HCT116 (cell line): ENCODE results near the gene TALDO1. TPM values are rescaled to one million over a fixed set of nuclear protein-coding genes. Genes with fewer than 3 reads are reported as not detected.

ENCODE experiments used
- ATAC-seq: fragments of 200-7000 bp; cut with Tn5 transposase; 2 replicates; pipeline ENCODE4 v1.9.1; 2020; ENCODE audit warnings: mild to moderate bottlenecking, moderate library complexity
- BruUV-seq: library from RNA; stranded (reverse); fragments of 400-500 nt; replicated peaks from 2 replicates; lab custom pipeline; 2021; lab: Mats Ljungman, UMichigan
- CTCF ChIA-PET: fragments of 300-600 bp; sonication (Branson Sonifier 250); formaldehyde crosslinking; loops from one replicate; lab custom pipeline; 2021; ENCODE audit warnings: antibody characterized with exemption; lab: Charles Lee
- POLR2A ChIA-PET: fragments of 300-600, 350-600 bp; sonication (Branson Sonifier 250); formaldehyde crosslinking; loops from one replicate; lab custom pipeline; 2021; ENCODE audit warnings: antibody characterized with exemption; lab: Charles Lee
- RAD21 ChIA-PET, 2 experiments: fragments of 300-600 bp; sonication (Branson Sonifier 250); formaldehyde crosslinking; loops; one replicate each; lab custom pipeline; 2023; ENCODE audit warnings: low total read pairs in 2 of 2; ENCODE audit not compliant: uncharacterized antibody in 2 of 2, unreplicated experiment in 2 of 2, low non-redundant PET in 1 of 2; lab: Charles Lee
- DNase-seq: peaks from one replicate; pipeline ENCODE4 v3.0.0-alpha.2; 2010; ENCODE audit warnings: low read depth, low spot score
- H2AFZ ChIP-seq: fragments of 200-600 bp; shearing (Covaris generic), sonication (generic); 2 replicates; pipeline ENCODE4 v1.6.1; 2017; ENCODE audit warnings: low read depth, mixed run types, mixed read lengths, antibody characterized with exemption, low read length; ENCODE audit not compliant: poor library complexity, severe bottlenecking
- H3K27ac ChIP-seq: 2 replicates; pipeline ENCODE4 v1.5.1; 2012; ENCODE audit warnings: low read depth, low read length
- H3K27me3 ChIP-seq: fragments of 200-600 bp; sonication (generic); 2 replicates; pipeline ENCODE4 v1.6.1; 2016; ENCODE audit warnings: mixed run types, low read length, mixed read lengths; ENCODE audit not compliant: insufficient read depth
- H3K36me3 ChIP-seq, 2 experiments: fragments of 200-500 bp in 1 of 2; fragments of 200-600 bp in 1 of 2; sonication (Bioruptor generic) in 1 of 2; sonication (generic) in 1 of 2; 2 replicates each; pipeline versions ENCODE4 v1.5.1 to v1.6.1; 2014 to 2016; ENCODE audit warnings: low read length in 2 of 2, inconsistent platforms in 1 of 2, mixed read lengths in 1 of 2, mixed run types in 1 of 2; ENCODE audit not compliant: insufficient read depth in 2 of 2, control insufficient read depth in 1 of 2
- H3K4me1 ChIP-seq, 2 experiments: fragments of 200-600 bp in 1 of 2; sonication (generic) in 1 of 2; 2 replicates each; pipeline versions ENCODE4 v1.5.1 to v1.6.1; 2012 to 2017; ENCODE audit warnings: low read length in 2 of 2, inconsistent platforms in 1 of 2, mild to moderate bottlenecking in 1 of 2, mixed read lengths in 1 of 2, mixed run types in 1 of 2, moderate library complexity in 1 of 2; ENCODE audit not compliant: insufficient read depth in 2 of 2, control insufficient read depth in 1 of 2
- H3K4me2 ChIP-seq: fragments of 200-600 bp; sonication (generic); 2 replicates; pipeline ENCODE4 v1.6.1; 2017; ENCODE audit warnings: mixed run types, low read length, mixed read lengths
- H3K4me3 ChIP-seq, 2 experiments: fragments of 200-600 bp in 1 of 2; sonication (generic) in 1 of 2; replicated peaks in 1 of 2; 2 replicates each; pipeline ENCODE4 v1.5.1; 2011 to 2016; ENCODE audit warnings: low read length in 2 of 2, control low read depth in 1 of 2, low read depth in 1 of 2, mild to moderate bottlenecking in 1 of 2, mixed read lengths in 1 of 2, mixed run types in 1 of 2
- H3K79me2 ChIP-seq: fragments of 200-600 bp; sonication (generic); 2 replicates; pipeline ENCODE4 v1.6.1; 2017; ENCODE audit warnings: mild to moderate bottlenecking, mixed run types, low read length, moderate library complexity, mixed read lengths; ENCODE audit not compliant: insufficient read depth
- H3K9ac ChIP-seq: fragments of 200-600 bp; sonication (generic); 2 replicates; pipeline ENCODE4 v1.6.1; 2016; ENCODE audit warnings: low read length, mixed read lengths
- H3K9me2 ChIP-seq: fragments of 200-600 bp; sonication (generic), shearing (Covaris generic); 2 replicates; pipeline ENCODE4 v1.6.1; 2017; ENCODE audit warnings: mixed run types, mild to moderate bottlenecking, moderate library complexity; ENCODE audit not compliant: insufficient read depth
- H3K9me3 ChIP-seq, 2 experiments: fragments of 200-500 bp in 1 of 2; fragments of 200-600 bp in 1 of 2; sonication (Bioruptor generic) in 1 of 2; sonication (generic) in 1 of 2; 2 replicates each; pipeline ENCODE4 v1.6.1; 2014 to 2017; ENCODE audit warnings: low read length in 2 of 2, mixed read lengths in 2 of 2, inconsistent platforms in 1 of 2, low read depth in 1 of 2, mild to moderate bottlenecking in 1 of 2, mixed run types in 1 of 2, moderate library complexity in 1 of 2; ENCODE audit not compliant: control insufficient read depth in 1 of 2, insufficient read depth in 1 of 2
- H4K20me1 ChIP-seq: fragments of 200-600 bp; sonication (generic), shearing (Covaris generic); 2 replicates; pipeline ENCODE4 v1.6.1; 2017; ENCODE audit warnings: mixed run types, mild to moderate bottlenecking, moderate library complexity; ENCODE audit not compliant: insufficient read depth
- CBX3 ChIP-seq: IDR thresholded peaks from 2 replicates; pipeline ENCODE4 v1.6.1; 2012; ENCODE audit warnings: low read depth
- CEBPB ChIP-seq: IDR thresholded peaks from 2 replicates; pipeline ENCODE4 v1.6.1; 2012; ENCODE audit warnings: low read depth
- EGR1 ChIP-seq: IDR thresholded peaks from 2 replicates; pipeline ENCODE4 v1.6.1; 2012; ENCODE audit warnings: low read depth
- ELF1 ChIP-seq: IDR thresholded peaks from 2 replicates; pipeline ENCODE4 v1.6.1; 2012; ENCODE audit warnings: low read depth, borderline replicate concordance
- EZH2 ChIP-seq: fragments of 200-600 bp; sonication (generic); IDR thresholded peaks from 2 replicates; pipeline ENCODE4 v1.6.1; 2017; ENCODE audit warnings: antibody characterized with exemption, mixed run types
- EZH2phosphoT487 ChIP-seq: fragments of 200-600 bp; IDR thresholded peaks from 2 replicates; pipeline ENCODE4 v1.6.1; 2018; ENCODE audit warnings: antibody characterized with exemption, borderline replicate concordance
- JUND ChIP-seq: IDR thresholded peaks from 2 replicates; pipeline ENCODE4 v1.6.1; 2012
- POLR2A ChIP-seq: IDR thresholded peaks from 2 replicates; pipeline ENCODE4 v1.7.0; 2011; ENCODE audit warnings: borderline replicate concordance; ENCODE audit not compliant: insufficient read depth, insufficient read length; ENCODE audit errors: extremely low read depth
- POLR2AphosphoS5 ChIP-seq: IDR thresholded peaks from 2 replicates; pipeline ENCODE4 v1.6.1; 2011; ENCODE audit warnings: mild to moderate bottlenecking, low read depth, low read length, moderate library complexity
- SIN3A ChIP-seq: IDR thresholded peaks from 2 replicates; pipeline ENCODE4 v1.6.1; 2012; ENCODE audit warnings: low read depth
- SP1 ChIP-seq: IDR thresholded peaks from 2 replicates; pipeline ENCODE4 v1.6.1; 2012; ENCODE audit warnings: low read depth
- SRF ChIP-seq: IDR thresholded peaks from 2 replicates; pipeline ENCODE4 v1.6.1; 2012; ENCODE audit warnings: low read depth
- TCF7L2 ChIP-seq: IDR thresholded peaks from 2 replicates; pipeline ENCODE4 v1.7.0; 2011; ENCODE audit warnings: borderline replicate concordance, inconsistent platforms; ENCODE audit not compliant: insufficient read depth, insufficient read length; ENCODE audit errors: extremely low read depth
- YY1 ChIP-seq: IDR thresholded peaks from 2 replicates; pipeline ENCODE4 v1.6.1; 2011; ENCODE audit warnings: low read length, low read depth, moderate library complexity, mild to moderate bottlenecking; ENCODE audit not compliant: insufficient replicate concordance; ENCODE audit errors: extremely low read depth
- ZFX ChIP-seq: fragments of 450-650 bp; IDR thresholded peaks from 2 replicates; pipeline ENCODE4 v1.6.1; 2017
- intact Hi-C: fragments of 100-400 bp; cut with micrococcal nuclease; formaldehyde crosslinking; loops from 2 replicates; pipeline ENCODE4 v1.10.0; 2022
- total RNA-seq: library from RNA; stranded (reverse); gene quantifications from one replicate; pipeline ENCODE4 v1.2.1, GENCODE V29; 2021; ENCODE audit not compliant: unreplicated experiment
- TF ChIP-seq, protein P1 (sequence below): IDR thresholded peaks from 2 replicates; pipeline ENCODE4 v1.6.1; 2012
- TF ChIP-seq, protein P2 (sequence below): IDR thresholded peaks from 2 replicates; pipeline ENCODE4 v1.6.1; 2011; ENCODE audit warnings: mild to moderate bottlenecking, low read length, moderate library complexity; ENCODE audit not compliant: insufficient replicate concordance; ENCODE audit errors: extremely low read depth
- TF ChIP-seq, protein P3 (sequence below), 3 experiments: fragments of 200-600 bp in 1 of 3; sonication (generic) in 1 of 3; IDR thresholded peaks in 2 of 3; conservative IDR thresholded peaks in 1 of 3; 2 replicates each; pipeline ENCODE4 v1.5.1; 2012 to 2017; ENCODE audit warnings: low read depth in 2 of 3, low read length in 2 of 3, antibody characterized with exemption in 1 of 3, borderline replicate concordance in 1 of 3, control low read depth in 1 of 3, mild to moderate bottlenecking in 1 of 3, mixed read lengths in 1 of 3, mixed run types in 1 of 3, moderate library complexity in 1 of 3; ENCODE audit not compliant: insufficient read depth in 1 of 3
- TF ChIP-seq, protein P4 (sequence below): IDR thresholded peaks from 2 replicates; pipeline ENCODE4 v1.6.1; 2012; ENCODE audit warnings: low read depth

TALDO1 gene
- total RNA-seq, 1 experiment from 2014 or later: 242 TPM

DNA sequence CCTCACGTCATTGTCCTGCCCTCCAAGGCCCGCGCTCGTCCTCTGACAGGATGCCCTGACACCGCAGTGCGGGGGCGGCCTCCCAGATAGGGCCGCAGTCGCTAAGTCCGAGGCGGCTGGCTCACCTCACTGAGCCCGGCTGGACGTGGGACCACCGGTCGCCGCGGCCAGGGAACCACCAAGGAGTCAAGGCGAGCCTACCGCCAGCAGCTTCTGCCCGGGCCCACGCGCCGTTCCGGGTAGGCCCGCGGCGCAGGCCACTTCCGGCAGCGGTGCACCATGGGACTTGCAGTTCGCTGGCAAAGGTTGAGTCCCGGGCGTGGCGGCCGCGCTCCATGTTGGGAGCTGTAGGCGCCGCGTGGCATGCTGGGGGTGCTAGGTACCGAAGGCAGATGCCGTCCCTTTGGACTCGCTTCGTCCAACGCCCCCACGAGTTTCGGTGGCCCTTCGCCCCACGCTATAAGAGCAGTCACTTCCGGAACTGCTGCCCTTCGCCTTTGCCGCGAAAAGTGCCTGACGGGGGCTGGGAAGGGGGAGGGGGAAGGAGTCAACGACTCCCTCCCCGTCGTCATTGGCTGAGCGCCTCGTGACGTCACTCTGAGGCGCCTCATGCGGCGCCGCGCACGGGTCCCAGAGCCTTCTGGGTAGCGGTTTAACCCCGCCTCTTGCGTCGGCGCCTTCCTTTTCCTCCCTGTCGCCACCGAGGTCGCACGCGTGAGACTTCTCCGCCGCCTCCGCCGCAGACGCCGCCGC lies 62.2 kb downstream of the TALDO1 start, which contains the start of gene RPLP2:
RPLP2 (plus strand) TSS at position 681 of the 753 bp plus-strand sequence. CDS start 268 bp downstream, outside the sequence.
- CTCF ChIA-PET: interaction anchor here (1.0 to 1.5 kb wide), 3 partner anchors 8 to 29 kb away, joined by 3 to 7 read pairs (median 3); partner anchors contain the start of gene PNPLA2
- H3K79me2 ChIP-seq: peaks cover 55% of the 10 kb centered on the region
- TF ChIP-seq SIN3A (no peak), EGR1 (no peak), EZH2phosphoT487 (no peak), JUND (no peak), TCF7L2 (peak; percentile 34), SRF (no peak), ELF1 (no peak), CBX3 (no peak), YY1 (peak; percentile 61), ZFX (peak; percentile 99), EZH2 (no peak), POLR2AphosphoS5 (peak; percentile 88), POLR2A (peak; percentile 48), SP1 (no peak), CEBPB (no peak)
- TF ChIP-seq, protein P1, sequence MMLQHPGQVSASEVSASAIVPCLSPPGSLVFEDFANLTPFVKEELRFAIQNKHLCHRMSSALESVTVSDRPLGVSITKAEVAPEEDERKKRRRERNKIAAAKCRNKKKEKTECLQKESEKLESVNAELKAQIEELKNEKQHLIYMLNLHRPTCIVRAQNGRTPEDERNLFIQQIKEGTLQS: no peak
- TF ChIP-seq, protein P2, sequence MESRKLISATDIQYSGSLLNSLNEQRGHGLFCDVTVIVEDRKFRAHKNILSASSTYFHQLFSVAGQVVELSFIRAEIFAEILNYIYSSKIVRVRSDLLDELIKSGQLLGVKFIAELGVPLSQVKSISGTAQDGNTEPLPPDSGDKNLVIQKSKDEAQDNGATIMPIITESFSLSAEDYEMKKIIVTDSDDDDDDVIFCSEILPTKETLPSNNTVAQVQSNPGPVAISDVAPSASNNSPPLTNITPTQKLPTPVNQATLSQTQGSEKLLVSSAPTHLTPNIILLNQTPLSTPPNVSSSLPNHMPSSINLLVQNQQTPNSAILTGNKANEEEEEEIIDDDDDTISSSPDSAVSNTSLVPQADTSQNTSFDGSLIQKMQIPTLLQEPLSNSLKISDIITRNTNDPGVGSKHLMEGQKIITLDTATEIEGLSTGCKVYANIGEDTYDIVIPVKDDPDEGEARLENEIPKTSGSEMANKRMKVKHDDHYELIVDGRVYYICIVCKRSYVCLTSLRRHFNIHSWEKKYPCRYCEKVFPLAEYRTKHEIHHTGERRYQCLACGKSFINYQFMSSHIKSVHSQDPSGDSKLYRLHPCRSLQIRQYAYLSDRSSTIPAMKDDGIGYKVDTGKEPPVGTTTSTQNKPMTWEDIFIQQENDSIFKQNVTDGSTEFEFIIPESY: no peak
- TF ChIP-seq, protein P3, sequence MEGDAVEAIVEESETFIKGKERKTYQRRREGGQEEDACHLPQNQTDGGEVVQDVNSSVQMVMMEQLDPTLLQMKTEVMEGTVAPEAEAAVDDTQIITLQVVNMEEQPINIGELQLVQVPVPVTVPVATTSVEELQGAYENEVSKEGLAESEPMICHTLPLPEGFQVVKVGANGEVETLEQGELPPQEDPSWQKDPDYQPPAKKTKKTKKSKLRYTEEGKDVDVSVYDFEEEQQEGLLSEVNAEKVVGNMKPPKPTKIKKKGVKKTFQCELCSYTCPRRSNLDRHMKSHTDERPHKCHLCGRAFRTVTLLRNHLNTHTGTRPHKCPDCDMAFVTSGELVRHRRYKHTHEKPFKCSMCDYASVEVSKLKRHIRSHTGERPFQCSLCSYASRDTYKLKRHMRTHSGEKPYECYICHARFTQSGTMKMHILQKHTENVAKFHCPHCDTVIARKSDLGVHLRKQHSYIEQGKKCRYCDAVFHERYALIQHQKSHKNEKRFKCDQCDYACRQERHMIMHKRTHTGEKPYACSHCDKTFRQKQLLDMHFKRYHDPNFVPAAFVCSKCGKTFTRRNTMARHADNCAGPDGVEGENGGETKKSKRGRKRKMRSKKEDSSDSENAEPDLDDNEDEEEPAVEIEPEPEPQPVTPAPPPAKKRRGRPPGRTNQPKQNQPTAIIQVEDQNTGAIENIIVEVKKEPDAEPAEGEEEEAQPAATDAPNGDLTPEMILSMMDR (IDR thresholded peaks at IDR 0.05 in 2 of 3, conservative IDR thresholded peaks at IDR 0.05 in 1 of 3; ENCODE audit: borderline replicate concordance in 1 of 3, insufficient read depth in 1 of 3, low read depth in 2 of 3, low read length in 2 of 3): no peak
- TF ChIP-seq, protein P4, sequence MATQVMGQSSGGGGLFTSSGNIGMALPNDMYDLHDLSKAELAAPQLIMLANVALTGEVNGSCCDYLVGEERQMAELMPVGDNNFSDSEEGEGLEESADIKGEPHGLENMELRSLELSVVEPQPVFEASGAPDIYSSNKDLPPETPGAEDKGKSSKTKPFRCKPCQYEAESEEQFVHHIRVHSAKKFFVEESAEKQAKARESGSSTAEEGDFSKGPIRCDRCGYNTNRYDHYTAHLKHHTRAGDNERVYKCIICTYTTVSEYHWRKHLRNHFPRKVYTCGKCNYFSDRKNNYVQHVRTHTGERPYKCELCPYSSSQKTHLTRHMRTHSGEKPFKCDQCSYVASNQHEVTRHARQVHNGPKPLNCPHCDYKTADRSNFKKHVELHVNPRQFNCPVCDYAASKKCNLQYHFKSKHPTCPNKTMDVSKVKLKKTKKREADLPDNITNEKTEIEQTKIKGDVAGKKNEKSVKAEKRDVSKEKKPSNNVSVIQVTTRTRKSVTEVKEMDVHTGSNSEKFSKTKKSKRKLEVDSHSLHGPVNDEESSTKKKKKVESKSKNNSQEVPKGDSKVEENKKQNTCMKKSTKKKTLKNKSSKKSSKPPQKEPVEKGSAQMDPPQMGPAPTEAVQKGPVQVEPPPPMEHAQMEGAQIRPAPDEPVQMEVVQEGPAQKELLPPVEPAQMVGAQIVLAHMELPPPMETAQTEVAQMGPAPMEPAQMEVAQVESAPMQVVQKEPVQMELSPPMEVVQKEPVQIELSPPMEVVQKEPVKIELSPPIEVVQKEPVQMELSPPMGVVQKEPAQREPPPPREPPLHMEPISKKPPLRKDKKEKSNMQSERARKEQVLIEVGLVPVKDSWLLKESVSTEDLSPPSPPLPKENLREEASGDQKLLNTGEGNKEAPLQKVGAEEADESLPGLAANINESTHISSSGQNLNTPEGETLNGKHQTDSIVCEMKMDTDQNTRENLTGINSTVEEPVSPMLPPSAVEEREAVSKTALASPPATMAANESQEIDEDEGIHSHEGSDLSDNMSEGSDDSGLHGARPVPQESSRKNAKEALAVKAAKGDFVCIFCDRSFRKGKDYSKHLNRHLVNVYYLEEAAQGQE: no peak

More for the DNA sequence above, 62.2 kb downstream of the TALDO1 start, which contains the start of gene RPLP2:
- peak within 1 kb of the TSS; percentile 100 for H3K9ac ChIP-seq
- H3K4me2 ChIP-seq: peak within 1 kb of the TSS; percentile 88
- peak within 1 kb of the TSS; percentile 93 for H3K27ac ChIP-seq
- DNase-seq: peak; percentile 93
- peaks cover 19 to 55% of the 10 kb centered on the region in 2 experiments for H3K4me1 ChIP-seq
- H3K9me3 ChIP-seq: no peaks in the 10 kb centered on the region
- intact Hi-C loops: loop anchor here (1.0 to 5.0 kb wide), 2 partner anchors 13 to 33 kb away; partner anchors contain the start of genes POLR2L and TSPAN4
- RAD21 ChIA-PET: no interaction called here
- peaks cover 21 to 38% of the 10 kb centered on the region in 2 experiments for H3K36me3 ChIP-seq
- H4K20me1 ChIP-seq: peaks cover 17% of the 10 kb centered on the region; the same call in 1 of the 2 replicates
- no peaks in the 10 kb centered on the region for H3K27me3 ChIP-seq
- POLR2A ChIA-PET: interaction anchor here (1.0 to 4.4 kb wide), 7 partner anchors 10 to 33 kb away, joined by 3 to 45 read pairs (median 6); partner anchors contain the start of genes CRACR2B, PNPLA2 and TSPAN4
- H3K9me2 ChIP-seq: no peaks in the 10 kb centered on the region
- ATAC-seq: peak; percentile 69
- no peak within 1 kb of the TSS for H2AFZ ChIP-seq
- no TSS peak for BruUV-seq
- H3K4me3 ChIP-seq: peak within 1 kb of the TSS; percentile 82 to 97
